Activated naive CD4-positive, alpha-beta T cell treated with anti-CD3 and anti-CD28 coated beads for 36 hours (primary cell): ENCODE measurements around the gene COX7A2L. TPM values are rescaled to one million over a fixed set of nuclear protein-coding genes. Genes with fewer than 3 reads are reported as not detected.
"Not testable (repeated sequence)": the region's sequence is repeated elsewhere in the genome, so short reads cannot be mapped to it uniquely, and the experiment has no call there.

Experiments used
- CTCF ChIA-PET: fragments of 350-600 bp; sonication (Branson Sonifier 250); formaldehyde crosslinking; loops from one replicate; lab custom pipeline; 2021; ENCODE audit warnings: antibody characterized with exemption; lab: Charles Lee
- DNase-seq: peaks from one replicate; pipeline ENCODE4 v3.0.0-alpha.2; 2020
- H3K27ac Mint-ChIP-seq: one replicate; pipeline ENCODE4 v1.8.0; 2021; ENCODE audit warnings: mild to moderate bottlenecking, mixed read lengths
- H3K27me3 Mint-ChIP-seq: one replicate; pipeline ENCODE4 v1.8.0; 2021; ENCODE audit warnings: low read depth, mixed read lengths
- H3K36me3 Mint-ChIP-seq: one replicate; pipeline ENCODE4 v1.8.0; 2021; ENCODE audit warnings: low read depth, mixed read lengths
- H3K4me1 Mint-ChIP-seq: one replicate; pipeline ENCODE4 v1.8.0; 2021; ENCODE audit warnings: low read depth, mixed read lengths
- H3K4me3 Mint-ChIP-seq: one replicate; pipeline ENCODE4 v1.8.0; 2021; ENCODE audit warnings: mild to moderate bottlenecking, moderate library complexity, mixed read lengths
- H3K9me3 Mint-ChIP-seq: one replicate; pipeline ENCODE4 v1.8.0; 2021; ENCODE audit warnings: mixed read lengths
- intact Hi-C: fragments of 100-400 bp; cut with micrococcal nuclease; formaldehyde crosslinking; loops from one replicate; pipeline ENCODE4 v1.15.1; 2023
- total RNA-seq, 2 experiments: library from RNA; stranded (reverse); gene quantifications; one replicate each; pipeline ENCODE4 v1.2.3, GENCODE V29; 2021

The COX7A2L gene
- total RNA-seq, 2 experiments from 2014 or later, result 150 to 152 TPM

- CTCF ChIA-PET, result interaction anchor here (0.6 kb wide), 1 partner anchor 29 kb away, joined by 3 read pairs; no protein-coding TSS in a partner anchor
- Mint-ChIP-seq H3K9me3 (no peaks in the 10 kb centered on the region), H3K36me3 (no peaks in the 10 kb centered on the region), H3K4me1 (no peaks in the 10 kb centered on the region), H3K27ac (no peak overlapping the region), H3K27me3 (no peaks in the 10 kb centered on the region), H3K4me3 (no peak overlapping the region)
- intact Hi-C loops, result no loop called here
- no peak for DNase-seq
These were observed 21.1 kb upstream of the COX7A2L start for GRCh38 chr2:42382144-42382543.

GRCh38 chr2:42380026-42380425, 19.0 kb upstream of the COX7A2L start:
- DNase-seq, H3K9me3 Mint-ChIP-seq, H3K27ac Mint-ChIP-seq, H3K4me3 Mint-ChIP-seq, H3K36me3 Mint-ChIP-seq, H3K27me3 Mint-ChIP-seq, CTCF ChIA-PET, H3K4me1 Mint-ChIP-seq, intact Hi-C loops: not testable (repeated sequence)

- Mint-ChIP-seq H3K27ac (no peak overlapping the region), H3K4me1 (no peaks in the 10 kb centered on the region), H3K36me3 (no peaks in the 10 kb centered on the region), H3K27me3 (no peaks in the 10 kb centered on the region), H3K9me3 (no peaks in the 10 kb centered on the region), H3K4me3 (no peak overlapping the region)
- CTCF ChIA-PET, result interaction anchor here (0.6 kb wide), 1 partner anchor 15 kb away, joined by 3 read pairs; no protein-coding TSS in a partner anchor
- no peak for DNase-seq
- intact Hi-C loops, result no loop called here
These were observed 17.4 kb upstream of the COX7A2L start for GRCh38 chr2:42378415-42378814.

- no peak overlapping the region for H3K27ac Mint-ChIP-seq
- no peaks in the 10 kb centered on the region for H3K36me3 Mint-ChIP-seq
- CTCF ChIA-PET, result interaction anchor here (0.7 kb wide), 1 partner anchor 80 kb away, joined by 4 read pairs; no protein-coding TSS in a partner anchor
- no peaks in the 10 kb centered on the region for H3K27me3 Mint-ChIP-seq
- no peaks in the 10 kb centered on the region for H3K4me1 Mint-ChIP-seq
- no peak overlapping the region for H3K4me3 Mint-ChIP-seq
- no peak for DNase-seq
- H3K9me3 Mint-ChIP-seq, result no peaks in the 10 kb centered on the region
- intact Hi-C loops, result no loop called here
These were observed 15.7 kb upstream of the COX7A2L start for GRCh38 chr2:42376758-42377157.

GRCh38 chr2:42372474-42373200, 11.6 kb upstream of the COX7A2L start:
- Mint-ChIP-seq H3K36me3 (no peaks in the 10 kb centered on the region), H3K27ac (no peak overlapping the region), H3K27me3 (no peaks in the 10 kb centered on the region), H3K4me3 (no peak overlapping the region), H3K4me1 (peaks cover 4% of the 10 kb centered on the region), H3K9me3 (no peaks in the 10 kb centered on the region)
- CTCF ChIA-PET, result interaction anchor here (0.5 kb wide), 1 partner anchor 275 kb away, joined by 5 read pairs; no protein-coding TSS in a partner anchor
- intact Hi-C loops, result no loop called here
- DNase-seq, result no peak

- intact Hi-C loops, result no loop called here
- H3K9me3 Mint-ChIP-seq, result no peaks in the 10 kb centered on the region
- H3K36me3 Mint-ChIP-seq, result no peaks in the 10 kb centered on the region
- no peak overlapping the region for H3K4me3 Mint-ChIP-seq
- DNase-seq, result no peak
- H3K4me1 Mint-ChIP-seq, result peaks cover 4% of the 10 kb centered on the region
- CTCF ChIA-PET, result interaction anchor here (0.5 kb wide), 1 partner anchor 274 kb away, joined by 5 read pairs; no protein-coding TSS in a partner anchor
- H3K27me3 Mint-ChIP-seq, result no peaks in the 10 kb centered on the region
- H3K27ac Mint-ChIP-seq, result no peak overlapping the region
These were observed 10.8 kb upstream of the COX7A2L start for GRCh38 chr2:42371611-42372473.

- Mint-ChIP-seq H3K4me3 (no peak overlapping the region), H3K4me1 (peaks cover 4% of the 10 kb centered on the region), H3K9me3 (no peaks in the 10 kb centered on the region), H3K36me3 (no peaks in the 10 kb centered on the region), H3K27me3 (no peaks in the 10 kb centered on the region), H3K27ac (no peak overlapping the region)
- CTCF ChIA-PET, result interaction anchor here (1.0 kb wide), 1 partner anchor 18 kb away, joined by 3 read pairs; no protein-coding TSS in a partner anchor
- intact Hi-C loops, result loop anchor here (10.0 kb wide), 1 partner anchor 805 kb away; no protein-coding TSS in a partner anchor
- no peak for DNase-seq
These were observed 8.7 kb upstream of the COX7A2L start for GRCh38 chr2:42369532-42370229.

GRCh38 chr2:42368817-42369531, 8.0 kb upstream of the COX7A2L start:
- intact Hi-C loops, result loop anchor here (10.0 kb wide), 1 partner anchor 806 kb away; no protein-coding TSS in a partner anchor
- Mint-ChIP-seq H3K9me3 (no peaks in the 10 kb centered on the region), H3K4me1 (peaks cover 4% of the 10 kb centered on the region), H3K27me3 (no peaks in the 10 kb centered on the region), H3K27ac (no peak overlapping the region), H3K4me3 (no peak overlapping the region), H3K36me3 (no peaks in the 10 kb centered on the region)
- CTCF ChIA-PET, result interaction anchor here (1.0 kb wide), 1 partner anchor 18 kb away, joined by 3 read pairs; no protein-coding TSS in a partner anchor
- DNase-seq, result no peak

GRCh38 chr2:42367835-42368234, 6.8 kb upstream of the COX7A2L start:
- no peaks in the 10 kb centered on the region for H3K36me3 Mint-ChIP-seq
- H3K4me3 Mint-ChIP-seq, result no peak overlapping the region
- no peaks in the 10 kb centered on the region for H3K9me3 Mint-ChIP-seq
- H3K4me1 Mint-ChIP-seq, result peaks cover 6% of the 10 kb centered on the region
- intact Hi-C loops, result loop anchor here (10.0 kb wide), 1 partner anchor 807 kb away; no protein-coding TSS in a partner anchor
- DNase-seq, result no peak
- CTCF ChIA-PET, result interaction anchor here (0.6 to 0.7 kb wide), 3 partner anchors 53 to 223 kb away, joined by 3 read pairs; no protein-coding TSS in a partner anchor
- H3K27me3 Mint-ChIP-seq, result no peaks in the 10 kb centered on the region
- H3K27ac Mint-ChIP-seq, result no peak overlapping the region

GRCh38 chr2:42366411-42366810, 5.4 kb upstream of the COX7A2L start:
- Mint-ChIP-seq H3K4me1 (peaks cover 12% of the 10 kb centered on the region), H3K27ac (no peak overlapping the region), H3K27me3 (no peaks in the 10 kb centered on the region), H3K9me3 (no peaks in the 10 kb centered on the region), H3K4me3 (no peak overlapping the region), H3K36me3 (no peaks in the 10 kb centered on the region)
- CTCF ChIA-PET, result no interaction called here
- intact Hi-C loops, result loop anchor here (10.0 kb wide), 1 partner anchor 808 kb away; no protein-coding TSS in a partner anchor
- no peak for DNase-seq

GRCh38 chr2:42364658-42365057, 3.6 kb upstream of the COX7A2L start:
- H3K9me3 Mint-ChIP-seq, result no peaks in the 10 kb centered on the region
- no peaks in the 10 kb centered on the region for H3K36me3 Mint-ChIP-seq
- peaks cover 14% of the 10 kb centered on the region for H3K4me1 Mint-ChIP-seq
- no peak overlapping the region for H3K4me3 Mint-ChIP-seq
- DNase-seq, result no peak
- intact Hi-C loops, result loop anchor here (5.0 to 10.0 kb wide), 2 partner anchors 497 to 810 kb away; no protein-coding TSS in a partner anchor
- H3K27ac Mint-ChIP-seq, result no peak overlapping the region
- H3K27me3 Mint-ChIP-seq, result no peaks in the 10 kb centered on the region
- CTCF ChIA-PET, result interaction anchor here (0.7 to 0.9 kb wide), 2 partner anchors 21 to 134 kb away, joined by 3 to 4 read pairs; no protein-coding TSS in a partner anchor
